ENCODE measurements around the gene HOGA1. TPM values are rescaled to one million over a fixed set of nuclear protein-coding genes. Genes with fewer than 3 reads are reported as not detected.
A peak's percentile ranks its signal among the peaks of the same experiment; 100 is the strongest.

HOGA1 gene
- total RNA-seq, 1 experiment from 2014 or later = 0.15 TPM

- ChIA-PET POLR2A (no interaction called here), CTCF (interaction anchor here (0.9 to 1.5 kb wide), 4 partner anchors 14 to 65 kb away, joined by 3 to 5 read pairs (median 3); partner anchors contain the start of gene ANKRD2)
- DNase-seq (ENCODE audit: low spot score) = no peak
- no peak overlapping the region for H3K4me3 Mint-ChIP-seq
- ATAC-seq = 0 out of 2 replicates have a peak, but pooled peaks have one; percentile 22
- H3K36me3 Mint-ChIP-seq = no peaks in the 10 kb centered on the region
- H3K9me3 Mint-ChIP-seq = no peaks in the 10 kb centered on the region
- no peaks in the 10 kb centered on the region for H3K27me3 Mint-ChIP-seq (ENCODE audit: low read depth)
- H3K4me1 Mint-ChIP-seq = peaks cover 4% of the 10 kb centered on the region
- no peak overlapping the region for H3K27ac Mint-ChIP-seq
- TF ChIP-seq ZSCAN18 (CRISPR knock-in tag; IDR thresholded peaks at IDR 0.05) = no peak
- no peak for TF ChIP-seq NR2C2 (CRISPR knock-in tag; IDR thresholded peaks at IDR 0.05)
- TF ChIP-seq ZNF281 (CRISPR knock-in tag; IDR thresholded peaks at IDR 0.05) = no peak
- no peak for TF ChIP-seq TP53 (CRISPR knock-in tag; IDR thresholded peaks at IDR 0.05)
- TF ChIP-seq FOXP1 (CRISPR knock-in tag; IDR thresholded peaks at IDR 0.05; ENCODE audit: borderline replicate concordance) = no peak
- TF ChIP-seq NR1H2 (CRISPR knock-in tag; IDR thresholded peaks at IDR 0.05) = no peak
- TF ChIP-seq NFYB (CRISPR knock-in tag; conservative IDR thresholded peaks at IDR 0.05; ENCODE audit: low read depth) = no peak
- no peak for TF ChIP-seq ARID4B (CRISPR knock-in tag; IDR thresholded peaks at IDR 0.05; ENCODE audit: borderline replicate concordance)
- TF ChIP-seq ATF6 (CRISPR knock-in tag; IDR thresholded peaks at IDR 0.05) = no peak
- no peak for TF ChIP-seq E2F1 (CRISPR knock-in tag; IDR thresholded peaks at IDR 0.05)
- 0 out of 2 replicates have a peak, but pooled peaks have one; percentile 46 for TF ChIP-seq ZNF317 (CRISPR knock-in tag; IDR thresholded peaks at IDR 0.05; ENCODE audit: borderline replicate concordance, low read depth)
- no peak for TF ChIP-seq MAX (CRISPR knock-in tag; IDR thresholded peaks at IDR 0.05)
- TF ChIP-seq ZNF121 (CRISPR knock-in tag; IDR thresholded peaks at IDR 0.05) = 0 out of 2 replicates have a peak, but pooled peaks have one; percentile 54
- TF ChIP-seq ATF2 (CRISPR knock-in tag; IDR thresholded peaks at IDR 0.05; ENCODE audit: borderline replicate concordance, low read depth) = no peak
- no peak for TF ChIP-seq ZMAT4 (CRISPR knock-in tag; IDR thresholded peaks at IDR 0.05)
- no peak for TF ChIP-seq JUN (CRISPR knock-in tag; IDR thresholded peaks at IDR 0.05)
These were observed 14.4 kb downstream of the HOGA1 start for GRCh38 chr10:97598407-97599271.
